GM18867 (cell line): ENCODE results near the gene GPR78.
A peak's percentile ranks its signal among the peaks of the same experiment; 100 is the strongest.

Source experiments
- ATAC-seq: cut with Tn5 transposase; IDR thresholded peaks from one replicate; pipeline ENCODE4 v1.9.1; 2021; ENCODE audit warnings: mild to moderate bottlenecking, moderate library complexity; ENCODE audit not compliant: unreplicated experiment

The GPR78 gene, protein sequence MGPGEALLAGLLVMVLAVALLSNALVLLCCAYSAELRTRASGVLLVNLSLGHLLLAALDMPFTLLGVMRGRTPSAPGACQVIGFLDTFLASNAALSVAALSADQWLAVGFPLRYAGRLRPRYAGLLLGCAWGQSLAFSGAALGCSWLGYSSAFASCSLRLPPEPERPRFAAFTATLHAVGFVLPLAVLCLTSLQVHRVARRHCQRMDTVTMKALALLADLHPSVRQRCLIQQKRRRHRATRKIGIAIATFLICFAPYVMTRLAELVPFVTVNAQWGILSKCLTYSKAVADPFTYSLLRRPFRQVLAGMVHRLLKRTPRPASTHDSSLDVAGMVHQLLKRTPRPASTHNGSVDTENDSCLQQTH

DNA sequence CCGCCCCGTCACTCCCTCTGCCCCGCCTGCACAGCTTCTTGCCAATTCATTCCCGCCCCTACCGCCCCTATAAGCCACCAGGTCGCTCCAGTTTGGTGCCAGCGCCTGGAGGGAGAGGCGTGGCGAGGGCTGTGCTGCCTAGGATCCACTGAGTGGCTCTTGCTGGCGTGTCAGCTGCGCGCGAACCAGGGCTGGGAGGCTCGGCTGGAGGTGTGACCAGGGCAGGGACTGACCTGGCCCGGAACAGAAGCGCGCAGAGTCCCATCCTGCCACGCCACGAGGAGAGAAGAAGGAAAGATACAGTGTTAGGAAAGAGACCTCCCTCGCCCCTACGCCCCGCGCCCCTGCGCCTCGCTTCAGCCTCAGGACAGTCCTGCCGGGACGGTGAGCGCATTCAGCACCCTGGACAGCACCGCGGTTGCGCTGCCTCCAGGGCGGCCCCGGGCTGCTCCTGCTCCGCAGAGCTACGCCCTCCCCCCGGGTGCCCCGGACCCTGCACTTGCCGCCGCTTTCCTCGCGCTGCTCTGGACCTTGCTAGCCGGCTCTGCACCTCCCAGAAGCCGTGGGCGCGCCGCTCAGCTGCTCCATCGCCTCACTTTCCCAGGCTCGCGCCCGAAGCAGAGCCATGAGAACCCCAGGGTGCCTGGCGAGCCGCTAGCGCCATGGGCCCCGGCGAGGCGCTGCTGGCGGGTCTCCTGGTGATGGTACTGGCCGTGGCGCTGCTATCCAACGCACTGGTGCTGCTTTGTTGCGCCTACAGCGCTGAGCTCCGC is at the start of gene GPR78:
TSS of gene GPR78 (plus strand) at position 72 of the 773 bp plus-strand sequence. CDS start at position 663, 591 bp downstream.
- no peak for ATAC-seq

DNA sequence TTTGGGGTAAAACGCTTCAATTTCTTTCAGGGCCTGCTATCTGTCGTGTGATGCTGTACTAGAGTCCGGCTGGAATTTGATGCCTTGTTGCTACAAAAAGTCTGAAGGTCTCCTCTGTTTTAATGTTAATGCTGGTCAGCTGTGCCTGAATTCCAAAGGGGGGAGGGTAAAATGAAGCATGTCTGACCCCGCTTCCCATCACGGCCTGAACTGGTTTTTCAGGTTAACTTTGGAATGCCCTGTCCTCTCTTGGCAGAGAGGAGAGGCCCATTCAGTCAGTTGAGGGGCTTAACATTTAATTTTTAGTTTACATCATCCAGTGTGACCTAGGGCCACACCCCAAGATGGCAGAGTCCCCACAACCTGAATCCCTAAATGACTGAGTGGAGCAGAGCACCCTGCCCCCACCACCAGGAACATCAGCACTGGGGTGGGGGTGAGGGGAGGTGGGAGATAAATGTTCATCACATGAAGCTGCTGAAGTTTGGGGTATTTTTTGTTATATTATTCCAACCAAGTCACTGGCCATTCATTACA is 47.9 kb upstream of the GPR78 start:
- no peak for ATAC-seq

DNA sequence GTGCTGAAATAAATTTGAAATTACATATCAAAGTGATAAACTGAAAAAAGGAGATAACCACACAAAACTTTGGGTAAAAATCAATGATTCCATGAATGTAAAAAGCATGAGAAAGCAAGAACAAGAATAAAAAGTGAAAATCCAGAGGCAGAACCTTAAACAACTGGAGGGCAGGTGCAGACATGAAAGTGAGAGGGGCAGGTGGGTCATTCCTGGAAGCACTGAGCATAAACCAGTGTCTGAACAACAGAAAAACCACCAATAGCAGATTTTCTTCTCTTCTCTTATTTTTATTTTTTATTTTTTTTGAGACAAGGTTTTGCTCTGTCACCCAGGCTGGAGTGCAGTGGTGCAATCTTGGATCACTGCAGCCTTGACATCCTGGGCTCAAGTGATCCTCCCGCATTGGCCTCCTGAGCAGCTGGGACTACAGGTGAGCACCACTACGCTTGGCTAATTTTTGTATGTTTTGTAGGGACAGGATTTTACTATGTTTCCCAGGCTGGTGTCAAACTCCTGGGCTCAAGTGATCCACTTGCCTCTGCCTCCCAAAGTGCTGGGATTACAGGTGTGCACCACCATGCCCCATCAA is 46.8 kb upstream of the GPR78 start:
- peak; percentile 51 for ATAC-seq

DNA sequence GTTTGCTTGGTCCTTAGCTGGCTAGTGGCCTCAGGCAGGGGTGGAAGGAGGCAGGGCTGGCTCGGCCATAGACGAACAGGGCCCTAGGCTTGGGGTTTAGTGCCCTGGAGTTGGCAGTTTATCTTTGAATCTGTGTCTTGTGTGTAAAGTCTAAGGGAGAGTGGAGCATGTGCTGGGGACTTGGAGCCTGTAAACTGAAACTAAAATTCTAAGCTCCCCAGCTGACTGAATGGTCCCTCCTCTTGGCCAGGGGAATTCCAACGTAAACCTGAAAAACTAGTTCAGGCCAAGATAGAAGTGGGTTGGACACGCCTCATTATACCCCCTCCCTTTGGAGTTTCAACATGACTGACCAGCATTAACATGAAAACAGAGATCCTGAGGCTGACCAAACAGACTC is 46.1 kb upstream of the GPR78 start:
- peak; percentile 75 for ATAC-seq

DNA sequence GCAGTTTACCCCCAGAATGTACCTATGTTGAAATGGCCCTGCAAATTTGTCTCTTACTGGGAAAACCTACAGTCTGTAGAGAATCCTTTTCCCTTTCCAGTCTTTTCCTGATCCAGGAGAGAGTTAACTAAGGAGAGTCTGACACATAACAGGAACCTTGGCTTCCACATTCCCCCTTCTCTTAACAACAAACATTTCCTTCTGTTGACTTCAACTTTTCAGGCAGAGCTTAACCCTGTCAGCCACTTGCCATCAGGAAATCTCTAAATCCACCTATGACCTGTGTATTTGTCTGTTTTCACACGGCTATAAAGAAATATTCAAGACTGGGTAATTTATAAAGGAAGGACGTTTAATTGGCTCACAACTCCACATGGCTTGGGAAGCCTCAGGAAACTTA is 45.6 kb upstream of the GPR78 start:
- ATAC-seq: no peak

DNA sequence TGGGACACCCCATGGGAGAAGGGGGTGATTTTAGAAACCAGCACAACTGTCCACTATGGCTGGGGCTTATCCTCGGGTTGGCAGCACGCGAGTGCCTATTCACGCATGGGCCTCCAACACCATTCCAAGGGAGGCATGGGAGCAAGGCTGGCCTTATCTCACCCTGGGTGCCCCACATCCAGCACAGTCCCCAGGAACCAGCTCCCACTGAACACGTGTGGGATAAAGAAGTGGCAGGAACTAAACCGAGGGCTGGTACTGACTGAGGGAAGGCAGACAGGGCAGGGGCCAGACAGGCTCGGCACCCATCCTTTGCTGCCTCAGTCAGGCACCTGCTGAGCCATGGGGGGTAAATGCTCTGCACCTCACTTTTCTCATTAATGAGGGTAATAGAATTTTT is 43.7 kb upstream of the GPR78 start:
- no peak for ATAC-seq

DNA sequence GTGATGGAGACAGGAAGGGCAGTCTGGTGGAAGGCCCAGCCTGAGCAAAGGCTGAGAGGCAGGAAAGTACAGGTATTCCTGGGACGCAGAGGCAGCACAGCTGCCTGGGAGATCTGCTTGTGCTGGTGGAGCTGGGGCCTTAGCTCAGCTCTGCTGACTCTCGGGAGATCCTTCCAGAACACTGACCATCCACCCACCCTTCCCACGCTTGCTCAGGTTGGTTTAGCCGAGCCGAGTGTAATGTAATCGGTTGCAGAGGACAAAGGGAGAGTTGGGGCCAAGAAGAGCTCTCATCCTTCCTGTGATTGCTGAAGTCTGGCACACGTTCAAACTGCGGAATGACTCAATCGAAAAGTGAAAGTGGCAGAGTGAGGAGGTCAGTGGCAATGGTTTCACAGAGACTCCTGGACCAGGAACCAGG is 43.1 kb upstream of the GPR78 start:
- ATAC-seq: peak; percentile 35

DNA sequence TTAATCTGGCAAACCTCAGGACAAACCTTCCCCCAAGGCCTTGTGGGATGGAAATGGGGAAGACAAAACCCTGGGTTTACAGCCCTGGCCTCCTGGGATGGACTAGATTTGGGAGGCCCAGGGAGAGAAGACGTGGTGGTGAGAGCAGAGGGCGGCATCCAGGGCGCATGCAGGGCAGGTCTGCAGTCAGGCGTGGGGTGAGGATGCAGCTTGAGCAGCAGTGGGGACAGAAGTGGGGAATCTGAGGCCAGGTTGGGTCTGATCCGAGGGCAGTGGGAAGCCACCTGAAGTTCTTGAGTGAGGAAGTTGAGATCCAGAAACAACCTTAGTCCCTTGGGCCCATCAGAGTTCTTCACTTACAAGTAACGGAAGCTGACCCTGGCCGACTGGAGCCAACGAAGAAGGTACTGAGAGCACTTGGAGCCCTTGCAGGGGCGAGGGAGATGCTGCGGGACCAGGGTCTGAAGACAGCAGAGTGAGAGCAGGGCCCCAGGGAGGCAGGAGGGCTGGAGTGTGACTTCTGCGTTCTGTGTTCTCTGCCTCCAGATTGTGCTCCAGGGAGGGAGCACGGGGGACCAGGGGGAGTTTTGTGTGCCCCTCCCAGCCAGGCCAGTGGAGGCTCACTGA is 42.0 kb upstream of the GPR78 start:
- ATAC-seq: no peak

DNA sequence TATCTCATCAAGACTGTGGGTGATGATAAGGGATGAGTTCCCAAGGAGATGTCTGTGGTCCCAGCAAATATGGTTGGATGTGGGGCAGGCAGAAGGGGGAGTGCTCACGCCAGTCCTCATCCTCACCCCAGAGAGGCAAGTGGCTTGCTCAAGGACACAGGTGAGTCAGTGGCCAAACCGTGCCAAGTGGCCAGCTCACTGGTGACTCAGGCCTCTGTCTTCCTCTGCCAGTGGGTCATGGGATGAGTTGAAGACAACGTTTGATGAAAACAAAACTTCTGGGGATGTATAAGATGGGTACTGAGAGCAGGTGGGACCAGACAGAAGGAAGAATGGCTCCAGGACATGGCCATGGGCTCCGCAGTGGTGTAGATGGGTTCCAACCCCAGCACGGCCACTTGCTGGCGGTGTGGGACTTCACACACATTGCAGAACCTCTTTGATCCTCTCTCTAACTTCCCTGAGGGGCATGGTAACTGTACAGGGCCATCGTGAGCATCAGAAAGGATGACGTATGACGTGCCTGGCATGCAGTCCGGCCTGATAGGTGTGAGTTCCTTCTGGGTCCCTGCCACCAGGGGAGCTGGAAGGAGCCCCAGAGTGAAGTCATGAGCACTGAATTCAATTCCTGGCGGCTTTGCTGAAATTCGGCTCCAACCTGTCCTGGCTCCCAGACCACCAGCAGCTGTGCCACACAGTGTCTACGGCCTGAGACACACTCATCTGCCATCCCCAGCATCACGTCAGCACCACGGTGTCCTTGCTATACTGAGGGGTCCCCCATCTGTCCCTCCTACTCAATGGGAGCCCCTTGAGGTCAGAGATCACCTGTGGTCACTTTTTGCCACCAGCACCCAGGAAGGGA is 41.3 kb upstream of the GPR78 start:
- ATAC-seq: no peak

DNA sequence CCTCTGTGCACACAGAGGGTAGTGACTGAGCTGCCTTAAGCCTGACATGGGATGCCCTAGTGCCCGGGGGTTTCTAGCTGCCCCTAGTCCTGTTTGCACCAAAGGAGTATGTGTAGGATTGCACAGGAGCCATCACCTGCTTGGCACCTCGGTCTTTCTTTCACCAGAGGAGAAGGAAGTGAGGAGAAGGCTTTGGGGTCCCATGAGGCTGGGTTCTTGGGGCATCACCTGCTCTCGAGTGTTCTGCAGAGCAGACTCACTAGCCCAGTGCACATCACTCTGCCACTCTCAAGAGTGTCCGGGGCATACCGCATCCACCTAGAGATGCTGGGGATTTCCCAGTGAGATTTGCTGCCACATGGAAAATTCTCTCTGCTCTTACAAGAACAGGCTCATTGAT is 40.5 kb upstream of the GPR78 start:
- ATAC-seq: peak; percentile 41

DNA sequence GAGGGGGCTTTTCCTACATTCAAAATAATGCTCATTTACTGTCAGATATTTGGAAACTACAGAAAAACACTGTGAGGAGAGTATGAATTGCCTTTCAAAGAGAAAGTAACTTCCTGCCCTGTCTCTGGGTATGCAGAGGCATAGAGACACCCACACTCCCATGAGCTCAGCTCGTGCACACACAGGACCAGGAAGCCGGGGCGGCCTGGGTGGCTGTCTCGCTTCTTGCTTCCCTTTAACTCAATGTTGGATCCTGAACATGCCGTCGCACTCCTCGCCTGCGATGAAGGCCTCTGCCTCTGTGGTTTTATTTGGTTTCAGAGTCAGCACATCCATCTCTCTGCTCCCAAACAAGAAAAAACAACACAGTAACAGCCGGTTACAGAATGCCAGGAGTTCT is 40.1 kb upstream of the GPR78 start:
- peak; percentile 70 for ATAC-seq

DNA sequence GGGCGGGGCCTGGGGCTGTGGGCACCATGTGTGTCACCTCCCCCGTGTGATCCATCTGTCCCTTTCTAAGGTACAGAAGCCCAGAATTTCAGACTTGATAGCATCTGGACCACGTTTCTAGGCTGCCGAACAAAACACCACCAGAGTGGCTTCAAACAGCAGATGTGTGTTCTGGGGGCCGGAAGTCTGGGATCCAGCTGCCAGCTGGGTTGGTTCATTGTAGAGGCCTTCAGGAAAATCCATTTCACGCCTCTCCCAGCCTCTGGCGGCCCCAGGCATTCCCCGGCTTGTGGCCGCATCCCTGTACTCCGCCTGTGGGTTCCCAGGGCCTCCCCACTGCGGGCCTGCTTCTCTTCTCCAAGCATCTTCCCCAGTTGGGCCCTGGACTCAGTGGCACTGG is 39.6 kb upstream of the GPR78 start:
- no peak for ATAC-seq

DNA sequence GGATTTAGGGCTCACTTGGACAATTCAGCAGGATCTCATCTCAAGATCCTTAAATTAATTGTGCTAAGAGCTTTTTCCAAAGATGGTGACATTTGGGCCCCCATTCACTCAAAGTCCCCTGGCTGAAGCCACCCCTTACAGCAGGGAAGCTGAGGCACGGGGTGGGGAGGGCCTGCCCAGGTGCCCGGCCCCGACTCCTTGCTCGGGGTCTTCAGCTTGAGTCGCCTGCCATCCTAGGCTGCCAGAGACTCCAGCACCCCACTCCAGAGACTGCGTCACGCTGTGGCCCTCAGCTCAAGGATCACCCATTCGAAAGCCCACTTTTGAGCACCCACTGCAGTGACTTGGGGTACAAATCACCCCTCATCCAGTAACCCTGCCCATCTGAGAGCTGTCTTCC is 39.2 kb upstream of the GPR78 start:
- ATAC-seq: no peak

DNA sequence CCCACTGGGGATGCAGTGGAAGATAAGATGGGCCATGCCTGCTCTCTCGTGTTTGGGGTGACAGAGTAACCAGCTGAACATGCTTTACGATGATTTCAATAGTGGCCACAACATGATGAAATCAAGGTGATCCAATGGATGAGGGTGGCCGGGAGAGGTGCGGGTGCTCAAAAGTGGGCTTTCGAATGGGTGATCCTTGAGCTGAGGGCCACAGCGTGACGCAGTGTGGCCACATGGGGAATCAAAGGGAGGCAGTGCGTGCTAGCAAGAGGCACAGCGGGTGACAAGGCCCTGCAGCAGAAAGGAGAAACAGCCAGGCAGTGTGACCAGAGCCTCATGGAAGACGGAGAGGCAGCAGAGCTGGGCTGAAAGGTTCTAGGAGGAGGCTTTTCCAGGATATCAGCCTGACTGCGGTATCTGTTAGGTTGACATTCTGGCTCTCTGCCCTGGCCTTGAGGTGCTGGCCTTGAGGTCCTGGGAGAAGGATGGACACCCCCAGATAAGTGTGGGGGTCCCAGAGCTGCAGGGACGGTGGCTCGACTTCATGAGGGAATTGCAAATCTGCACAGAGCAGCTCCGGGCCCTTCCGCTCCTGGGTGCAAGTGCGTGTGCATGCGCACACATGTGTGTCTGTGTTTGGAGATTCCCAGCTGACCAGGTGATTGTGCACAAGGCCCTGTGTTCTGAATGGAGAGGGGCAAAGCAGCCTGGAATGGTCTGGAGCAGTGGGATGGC is 38.0 kb upstream of the GPR78 start:
- no peak for ATAC-seq

DNA sequence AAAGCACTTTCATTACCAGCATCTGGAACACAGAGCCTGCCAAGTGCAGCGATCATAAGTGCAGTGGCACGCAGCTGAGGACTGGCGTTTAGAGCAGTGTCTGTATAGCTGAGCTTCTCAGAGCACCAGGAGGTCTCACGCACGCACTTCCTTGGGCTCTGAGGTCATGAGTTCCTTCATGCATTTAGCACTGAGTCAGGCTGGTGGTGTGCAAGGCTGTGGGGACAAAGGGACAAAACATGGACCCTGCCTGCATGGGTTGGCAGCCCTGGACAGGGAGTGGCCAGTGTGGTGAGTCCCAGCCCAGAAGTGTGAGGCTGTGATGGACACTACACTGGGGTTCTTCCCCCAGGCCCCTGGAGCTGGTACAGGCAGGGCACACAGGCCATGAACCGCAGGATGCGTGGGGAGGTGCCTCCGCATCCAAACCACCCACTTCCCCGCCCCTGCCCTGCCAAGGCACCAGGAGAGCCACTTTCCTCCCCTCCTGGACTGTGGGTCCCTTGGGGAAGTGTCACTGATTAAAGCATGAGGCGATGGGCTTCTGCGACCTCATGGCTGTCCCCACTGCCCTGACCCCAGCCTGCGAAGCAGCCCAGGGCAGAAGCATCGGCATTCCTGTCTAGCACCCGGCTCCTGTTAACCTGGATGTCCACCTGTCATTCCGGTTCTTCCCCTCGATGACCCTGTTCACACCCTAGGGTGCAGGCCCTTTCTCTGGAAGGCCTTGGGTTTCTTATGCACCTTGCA is 37.2 kb upstream of the GPR78 start:
- no peak for ATAC-seq

DNA sequence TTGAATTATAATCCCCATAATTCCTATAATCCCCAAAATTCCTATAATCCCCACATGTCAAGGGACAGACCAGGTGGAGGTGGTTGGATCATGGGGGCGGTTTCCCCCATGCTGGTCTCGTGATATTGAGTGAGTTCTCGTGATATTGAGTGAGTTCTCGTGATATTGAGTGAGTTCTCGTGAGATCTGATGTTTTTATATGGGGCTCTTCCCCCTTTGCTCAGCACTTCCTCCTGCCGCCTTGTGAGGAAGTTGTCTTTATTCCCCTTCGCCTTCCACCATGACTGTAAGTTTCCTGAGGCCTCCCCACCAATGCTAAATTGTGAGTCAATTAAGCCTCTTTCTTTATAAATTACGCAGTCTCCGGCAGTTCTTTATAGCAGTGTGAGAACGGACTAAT is 36.6 kb upstream of the GPR78 start:
- ATAC-seq: no peak

DNA sequence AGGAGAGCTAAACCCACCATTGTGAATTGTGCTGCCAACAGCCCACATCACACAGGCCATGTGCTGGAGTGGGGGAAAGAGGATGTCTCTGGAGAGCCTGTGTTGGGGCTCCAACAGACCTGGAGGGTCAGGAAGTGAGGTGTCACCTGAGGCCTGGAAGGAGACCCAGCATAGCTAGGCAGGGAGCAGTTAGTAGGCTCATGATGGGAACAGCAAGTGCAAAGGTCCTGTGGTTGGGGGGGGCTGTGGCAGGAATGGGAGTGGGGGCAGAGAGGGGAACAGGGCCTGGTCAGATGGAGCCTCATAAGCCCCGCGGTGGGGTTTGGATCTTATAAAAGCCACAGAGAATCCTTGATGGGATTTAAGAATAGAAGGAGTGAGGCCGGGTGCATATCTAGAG is 35.9 kb upstream of the GPR78 start:
- no peak for ATAC-seq

DNA sequence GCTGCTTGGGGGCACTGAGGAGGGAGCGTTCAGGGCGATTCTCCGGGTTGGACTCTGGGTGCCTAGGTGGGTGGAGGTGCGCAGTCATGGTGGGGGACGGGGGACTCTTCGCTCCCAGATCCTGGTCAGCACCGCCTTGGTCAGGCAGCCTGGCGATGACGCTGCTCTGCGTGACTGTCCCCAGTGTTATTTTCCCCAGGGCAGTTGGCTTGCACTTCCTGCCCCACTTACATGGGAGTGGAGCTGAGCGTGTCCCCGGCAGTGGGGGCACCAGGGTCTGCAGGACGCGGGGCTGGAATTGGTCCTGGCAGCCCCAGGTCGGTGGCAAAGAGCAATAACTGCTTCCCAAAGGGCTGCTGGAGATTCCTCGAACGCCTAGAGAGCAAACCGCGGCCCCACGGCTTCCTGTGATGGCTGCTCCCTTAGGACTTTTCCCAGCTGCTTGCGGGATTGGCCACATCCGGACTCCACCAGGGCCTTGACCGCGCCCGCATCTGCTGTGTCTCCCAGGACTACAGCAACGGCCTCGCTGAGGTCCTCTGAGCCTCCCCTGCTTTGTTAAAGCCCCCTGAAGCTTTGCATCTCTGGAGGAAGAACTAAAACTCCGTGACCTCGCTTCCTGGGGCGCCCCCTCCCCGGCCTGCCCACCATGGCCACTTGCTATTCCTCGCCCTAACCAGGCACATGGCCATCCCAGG is 35.3 kb upstream of the GPR78 start:
- no peak for ATAC-seq
